GM19467 (cell line): Measurements from ENCODE around the gene CSF2RB.

ENCODE experiments used
- ATAC-seq: cut with Tn5 transposase; IDR thresholded peaks from one replicate; pipeline ENCODE4 v1.9.1; 2021; ENCODE audit warnings: mild to moderate bottlenecking, moderate library complexity; ENCODE audit not compliant: unreplicated experiment

Gene CSF2RB

DNA sequence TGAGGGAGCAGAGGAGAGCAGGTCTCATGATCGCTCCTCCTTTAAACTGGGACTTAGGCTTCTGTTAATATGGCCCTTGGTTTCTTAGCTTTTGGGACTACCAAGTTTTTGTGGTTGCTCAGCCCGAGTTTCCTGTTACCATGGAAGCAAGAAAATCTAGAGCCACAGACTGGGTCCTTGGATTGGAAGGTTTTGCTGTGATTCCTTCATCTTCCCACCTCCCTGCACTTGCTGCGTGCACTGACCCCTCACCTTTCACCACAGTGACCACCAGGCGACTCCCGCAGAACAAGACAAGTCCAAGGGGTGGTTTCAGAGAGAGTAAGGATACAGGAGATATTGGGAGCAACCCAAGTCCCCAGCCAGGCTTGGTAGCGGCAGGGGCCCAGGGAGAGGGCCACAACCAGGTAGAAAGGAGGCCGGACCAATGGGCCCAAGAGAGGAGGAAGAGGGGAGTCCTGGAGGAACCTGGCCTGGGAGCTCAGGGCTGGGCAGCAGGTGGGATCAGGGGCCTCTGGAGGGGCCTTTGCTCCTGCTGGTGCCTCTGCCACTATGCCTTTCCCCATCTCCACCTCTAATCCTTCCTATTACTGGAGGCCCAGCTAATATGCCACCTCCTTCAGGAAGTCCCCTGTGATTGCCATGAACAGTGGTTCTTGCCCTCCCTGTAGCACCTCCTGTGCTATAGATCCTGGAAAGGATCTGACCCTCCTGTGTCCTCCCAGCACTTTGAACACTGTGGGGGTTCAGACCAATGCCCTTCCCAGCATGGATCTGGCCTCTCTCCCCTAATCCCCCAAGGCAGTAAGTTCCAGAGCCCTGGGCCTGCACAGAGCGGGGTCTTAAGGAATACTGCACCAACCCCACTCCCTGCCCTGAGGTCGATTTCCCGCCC is 21.2 kb downstream of the CSF2RB start:
- no peak for ATAC-seq

DNA sequence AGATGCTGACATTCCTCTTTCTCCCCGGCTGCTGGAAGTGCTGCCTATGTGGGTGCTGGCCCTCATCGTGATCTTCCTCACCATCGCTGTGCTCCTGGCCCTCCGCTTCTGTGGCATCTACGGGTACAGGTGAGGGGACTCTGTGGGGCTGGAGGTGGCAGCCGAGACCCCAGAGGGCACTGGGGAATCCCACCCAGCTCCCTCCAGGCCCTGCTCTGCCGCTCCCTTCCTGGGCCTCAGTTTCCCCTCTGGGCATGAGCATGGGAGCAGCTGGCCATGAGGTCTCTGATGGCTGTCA is 21.8 kb downstream of the CSF2RB start:
- ATAC-seq, result no peak

DNA sequence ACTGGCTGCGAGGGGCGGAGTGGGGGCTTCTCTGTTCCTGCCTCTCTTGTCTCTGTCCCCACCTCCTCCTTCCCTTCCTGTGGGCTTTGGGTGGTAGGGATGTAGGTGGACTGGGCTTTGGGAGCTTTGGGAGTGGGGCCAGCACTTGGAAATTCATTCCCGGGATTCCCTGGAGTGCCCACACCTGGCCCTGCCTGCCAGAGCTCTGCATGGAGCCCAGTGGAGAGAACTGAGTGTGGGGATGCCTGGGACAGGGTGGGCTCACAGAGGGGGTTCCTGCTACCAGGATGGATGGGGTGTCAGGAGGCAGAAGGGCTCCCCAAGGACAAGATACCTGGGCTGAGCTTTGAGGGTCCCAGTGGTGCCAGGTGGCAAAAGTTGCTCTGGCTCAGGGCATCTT is 22.3 kb downstream of the CSF2RB start:
- no peak for ATAC-seq

DNA sequence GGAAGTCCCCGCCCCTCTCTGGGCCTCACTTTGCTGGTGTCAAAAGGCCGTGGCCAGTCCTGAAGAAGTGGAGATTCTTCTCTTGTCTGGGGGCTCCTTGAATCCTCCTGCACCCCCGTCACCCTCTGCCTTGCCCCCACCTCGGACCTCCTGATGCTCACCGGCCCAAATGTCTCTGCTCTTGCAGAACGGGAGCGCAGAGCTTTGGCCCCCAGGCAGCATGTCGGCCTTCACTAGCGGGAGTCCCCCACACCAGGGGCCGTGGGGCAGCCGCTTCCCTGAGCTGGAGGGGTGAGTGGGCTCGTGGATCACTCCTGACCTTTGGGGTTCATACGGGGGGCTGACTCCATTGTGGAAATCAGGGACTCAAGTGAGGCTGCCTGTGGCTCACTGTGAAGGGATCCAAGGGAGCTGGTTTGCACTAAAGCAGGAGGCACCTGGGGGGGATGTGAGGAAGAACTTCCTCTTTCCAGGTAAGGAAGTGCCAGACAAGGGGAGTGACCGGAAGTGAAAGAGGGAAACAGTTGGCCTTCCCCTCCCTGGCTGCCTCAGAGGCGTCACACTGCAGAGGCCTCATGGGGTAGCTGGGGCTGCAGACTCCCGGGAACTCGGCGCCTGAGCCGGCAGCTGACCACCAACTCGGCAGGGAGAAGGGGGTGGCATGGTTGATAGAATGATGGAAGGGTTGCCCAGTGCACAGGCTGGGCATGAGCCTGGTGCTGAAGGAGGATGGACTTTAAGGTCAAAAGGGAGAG is 23.1 kb downstream of the CSF2RB start:
- ATAC-seq, result no peak

DNA sequence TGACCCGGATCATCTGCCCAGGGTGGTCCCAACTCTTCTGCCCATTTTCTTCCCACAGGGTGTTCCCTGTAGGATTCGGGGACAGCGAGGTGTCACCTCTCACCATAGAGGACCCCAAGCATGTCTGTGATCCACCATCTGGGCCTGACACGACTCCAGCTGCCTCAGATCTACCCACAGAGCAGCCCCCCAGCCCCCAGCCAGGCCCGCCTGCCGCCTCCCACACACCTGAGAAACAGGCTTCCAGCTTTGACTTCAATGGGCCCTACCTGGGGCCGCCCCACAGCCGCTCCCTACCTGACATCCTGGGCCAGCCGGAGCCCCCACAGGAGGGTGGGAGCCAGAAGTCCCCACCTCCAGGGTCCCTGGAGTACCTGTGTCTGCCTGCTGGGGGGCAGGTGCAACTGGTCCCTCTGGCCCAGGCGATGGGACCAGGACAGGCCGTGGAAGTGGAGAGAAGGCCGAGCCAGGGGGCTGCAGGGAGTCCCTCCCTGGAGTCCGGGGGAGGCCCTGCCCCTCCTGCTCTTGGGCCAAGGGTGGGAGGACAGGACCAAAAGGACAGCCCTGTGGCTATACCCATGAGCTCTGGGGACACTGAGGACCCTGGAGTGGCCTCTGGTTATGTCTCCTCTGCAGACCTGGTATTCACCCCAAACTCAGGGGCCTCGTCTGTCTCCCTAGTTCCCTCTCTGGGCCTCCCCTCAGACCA is 24.0 kb downstream of the CSF2RB start:
- no peak for ATAC-seq

DNA sequence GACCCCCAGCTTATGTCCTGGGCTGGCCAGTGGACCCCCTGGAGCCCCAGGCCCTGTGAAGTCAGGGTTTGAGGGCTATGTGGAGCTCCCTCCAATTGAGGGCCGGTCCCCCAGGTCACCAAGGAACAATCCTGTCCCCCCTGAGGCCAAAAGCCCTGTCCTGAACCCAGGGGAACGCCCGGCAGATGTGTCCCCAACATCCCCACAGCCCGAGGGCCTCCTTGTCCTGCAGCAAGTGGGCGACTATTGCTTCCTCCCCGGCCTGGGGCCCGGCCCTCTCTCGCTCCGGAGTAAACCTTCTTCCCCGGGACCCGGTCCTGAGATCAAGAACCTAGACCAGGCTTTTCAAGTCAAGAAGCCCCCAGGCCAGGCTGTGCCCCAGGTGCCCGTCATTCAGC is 24.6 kb downstream of the CSF2RB start:
- no peak for ATAC-seq

DNA sequence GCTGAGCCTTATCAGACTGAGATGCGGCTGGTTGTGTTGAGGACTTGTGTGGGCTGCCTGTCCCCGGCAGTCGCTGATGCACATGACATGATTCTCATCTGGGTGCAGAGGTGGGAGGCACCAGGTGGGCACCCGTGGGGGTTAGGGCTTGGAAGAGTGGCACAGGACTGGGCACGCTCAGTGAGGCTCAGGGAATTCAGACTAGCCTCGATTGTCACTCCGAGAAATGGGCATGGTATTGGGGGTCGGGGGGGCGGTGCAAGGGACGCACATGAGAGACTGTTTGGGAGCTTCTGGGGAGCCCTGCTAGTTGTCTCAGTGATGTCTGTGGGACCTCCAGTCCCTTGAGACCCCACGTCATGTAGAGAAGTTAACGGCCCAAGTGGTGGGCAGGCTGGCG is 25.5 kb downstream of the CSF2RB start:
- no peak for ATAC-seq

DNA sequence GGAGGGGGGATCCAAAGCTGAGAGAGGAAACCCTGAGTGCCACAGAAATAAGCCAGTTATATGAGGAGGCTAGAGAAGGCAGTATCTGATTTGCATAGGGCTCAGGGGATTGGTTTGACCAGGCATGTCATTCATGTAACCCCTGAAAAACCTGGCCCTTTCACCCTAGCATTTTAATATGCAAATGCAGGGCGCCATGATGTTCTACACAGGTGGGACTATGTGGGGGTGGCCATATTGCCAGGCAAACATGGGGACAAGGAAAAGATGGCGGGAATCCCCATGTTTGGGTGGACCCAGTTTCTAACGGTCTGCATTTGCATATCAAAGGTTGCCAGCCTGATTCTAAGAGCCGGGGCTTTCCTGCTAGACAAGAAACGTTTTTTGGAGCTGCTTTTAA is 27.2 kb downstream of the CSF2RB start:
- no peak for ATAC-seq

DNA sequence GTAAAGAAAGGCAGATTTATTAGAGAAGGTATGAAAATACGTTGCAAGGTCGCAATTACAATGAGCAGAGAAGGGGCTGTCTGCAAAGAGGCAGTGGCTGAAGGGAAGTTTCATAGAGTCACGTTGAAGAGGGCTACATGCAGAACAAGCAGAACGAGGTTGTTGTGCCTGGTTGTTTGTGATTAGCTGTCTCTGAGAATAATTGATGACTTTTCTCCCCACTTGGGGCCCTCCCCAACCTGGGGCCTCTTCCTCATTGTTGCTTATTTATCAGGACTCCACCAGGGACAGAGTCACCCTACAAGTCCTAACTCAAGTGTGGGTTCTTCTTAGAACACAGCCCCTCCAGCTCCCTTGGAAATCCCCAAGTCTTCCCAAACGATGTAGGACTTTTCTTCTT is 29.1 kb downstream of the CSF2RB start:
- no peak for ATAC-seq

DNA sequence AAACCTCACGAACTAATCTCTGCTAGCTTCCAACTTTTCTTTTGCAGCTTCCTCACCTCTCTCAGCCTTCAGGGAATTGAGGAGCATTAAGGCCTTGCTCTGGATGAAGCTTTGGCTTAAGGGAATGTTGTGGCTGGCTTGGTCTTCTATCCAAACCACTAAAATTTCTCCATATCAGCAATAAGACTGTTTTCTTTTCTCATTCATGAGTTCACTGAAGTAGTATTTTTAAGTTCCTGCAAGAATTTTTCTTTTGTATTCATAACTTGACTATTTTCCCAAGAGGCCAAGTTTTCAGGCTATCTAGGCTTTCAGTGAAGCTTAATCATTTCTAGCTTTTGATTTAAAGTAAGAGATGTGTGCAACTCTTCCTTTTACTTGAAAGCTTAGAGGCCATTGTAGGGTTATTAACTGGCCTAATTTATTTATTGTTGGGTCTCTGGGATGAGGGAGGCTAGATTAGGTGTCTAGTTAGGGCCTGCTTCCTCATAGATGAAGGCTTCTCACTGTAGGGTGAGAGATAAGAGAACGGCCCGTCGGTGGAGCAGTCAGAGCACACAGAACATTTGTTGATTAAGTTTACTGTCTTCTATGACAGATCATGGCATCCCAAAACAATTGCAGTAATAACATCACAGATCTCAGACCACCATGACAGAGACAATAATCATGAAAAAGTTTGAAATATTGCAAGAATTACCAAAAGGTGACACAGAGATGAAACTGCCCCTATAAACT is 33.2 kb downstream of the CSF2RB start:
- ATAC-seq, result no peak

DNA sequence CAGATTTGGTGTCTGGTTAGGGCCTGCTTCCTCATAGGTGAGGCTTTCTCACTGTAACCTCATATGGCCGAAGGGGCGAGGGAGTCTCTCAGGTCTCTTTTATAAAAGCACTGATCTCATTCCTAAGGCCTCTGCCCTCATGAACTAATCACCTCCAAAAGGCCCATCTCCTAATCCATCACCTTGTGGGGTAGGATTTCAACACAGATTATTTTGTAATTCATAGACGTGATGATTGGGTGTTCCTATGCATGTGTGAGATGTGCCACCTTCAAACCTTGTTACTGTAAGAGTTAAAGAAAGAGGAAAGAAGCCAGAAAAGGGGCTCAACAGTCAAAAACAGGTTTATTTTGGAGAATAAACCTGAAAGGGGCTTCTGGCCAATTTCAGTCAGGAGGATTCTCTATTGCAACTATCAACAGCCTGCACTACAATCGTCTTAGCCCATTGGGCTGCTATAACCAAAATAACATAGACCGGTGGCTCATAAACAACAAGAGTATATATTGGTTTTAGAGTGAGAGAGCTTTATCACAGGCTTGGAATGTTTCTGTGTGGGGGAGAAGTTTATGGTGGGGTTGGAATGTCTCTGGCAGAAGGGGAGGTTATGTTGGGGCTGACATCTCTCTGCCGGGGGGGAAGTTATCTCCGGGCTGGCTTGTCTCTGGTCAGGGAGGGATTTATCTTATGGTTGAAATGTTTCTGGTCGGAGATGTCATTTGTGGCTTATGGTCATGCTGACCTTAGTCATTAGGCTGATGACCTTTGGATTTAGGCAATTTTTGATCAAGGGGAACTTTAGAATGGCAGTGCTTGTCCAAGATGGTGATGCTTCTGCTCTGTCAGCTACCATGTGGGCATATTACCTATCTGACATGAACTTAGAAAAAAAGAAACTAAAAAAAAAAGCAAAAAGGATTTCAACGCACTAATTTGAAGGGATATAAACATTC is 35.1 kb downstream of the CSF2RB start:
- no peak for ATAC-seq

DNA sequence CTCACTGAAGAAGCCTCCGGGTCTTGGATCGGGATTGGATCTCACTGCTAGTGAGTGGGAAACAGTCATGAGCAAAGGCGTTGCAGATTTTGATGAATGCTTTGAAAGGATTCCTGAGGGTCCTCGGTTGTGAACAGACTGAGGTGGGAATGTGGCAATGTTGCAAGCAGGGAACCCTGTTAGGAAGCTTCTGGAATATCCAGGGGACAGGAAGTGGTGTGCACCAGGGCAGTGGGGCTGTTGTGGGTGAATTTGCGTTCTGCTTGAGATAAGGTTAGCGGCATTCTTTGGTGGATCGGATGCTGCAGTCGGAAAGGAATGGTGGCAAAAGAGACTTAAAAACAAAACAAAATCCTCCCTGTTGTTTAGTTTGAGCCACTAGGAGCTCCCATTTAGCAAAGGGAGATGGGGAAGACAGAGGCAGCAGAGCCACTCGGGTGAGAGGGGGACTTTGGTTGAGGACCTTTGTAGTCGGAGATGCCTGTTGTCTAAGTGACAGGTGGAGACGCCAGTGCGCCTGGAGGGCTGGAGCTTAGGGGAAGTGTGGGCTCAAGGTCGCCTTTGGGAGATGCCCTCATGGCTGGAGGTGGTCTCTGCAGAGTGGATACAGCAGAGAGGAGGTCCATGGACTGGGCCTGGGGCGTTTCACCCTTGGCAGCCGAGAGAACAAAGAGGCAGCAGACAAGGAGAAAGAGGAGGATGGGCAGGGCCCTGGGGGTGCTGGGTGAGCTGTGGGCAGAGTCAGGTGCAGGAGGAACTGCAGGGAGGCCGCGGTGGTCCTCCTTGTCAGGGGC is 37.6 kb downstream of the CSF2RB start:
- no peak for ATAC-seq

DNA sequence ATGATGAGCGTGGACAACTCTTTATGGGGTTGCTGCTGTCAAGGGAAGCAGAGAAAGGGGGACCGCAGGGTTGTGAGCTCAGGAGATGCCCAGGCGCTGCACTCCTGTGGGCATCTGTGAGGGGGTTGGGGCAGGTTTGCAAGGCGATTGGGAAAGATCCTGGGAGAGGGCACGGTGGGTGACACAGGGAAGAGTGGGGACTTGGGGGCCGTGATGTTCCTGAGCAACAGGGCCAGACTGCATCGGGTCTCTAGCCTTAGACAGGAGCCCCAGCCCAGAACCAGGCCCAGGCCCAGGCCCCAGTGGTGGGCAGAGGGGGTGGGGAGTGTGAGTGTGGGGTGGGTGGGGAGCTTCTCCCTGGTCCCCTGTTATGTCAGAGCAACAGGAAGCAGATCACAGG is 38.3 kb downstream of the CSF2RB start:
- no peak for ATAC-seq

DNA sequence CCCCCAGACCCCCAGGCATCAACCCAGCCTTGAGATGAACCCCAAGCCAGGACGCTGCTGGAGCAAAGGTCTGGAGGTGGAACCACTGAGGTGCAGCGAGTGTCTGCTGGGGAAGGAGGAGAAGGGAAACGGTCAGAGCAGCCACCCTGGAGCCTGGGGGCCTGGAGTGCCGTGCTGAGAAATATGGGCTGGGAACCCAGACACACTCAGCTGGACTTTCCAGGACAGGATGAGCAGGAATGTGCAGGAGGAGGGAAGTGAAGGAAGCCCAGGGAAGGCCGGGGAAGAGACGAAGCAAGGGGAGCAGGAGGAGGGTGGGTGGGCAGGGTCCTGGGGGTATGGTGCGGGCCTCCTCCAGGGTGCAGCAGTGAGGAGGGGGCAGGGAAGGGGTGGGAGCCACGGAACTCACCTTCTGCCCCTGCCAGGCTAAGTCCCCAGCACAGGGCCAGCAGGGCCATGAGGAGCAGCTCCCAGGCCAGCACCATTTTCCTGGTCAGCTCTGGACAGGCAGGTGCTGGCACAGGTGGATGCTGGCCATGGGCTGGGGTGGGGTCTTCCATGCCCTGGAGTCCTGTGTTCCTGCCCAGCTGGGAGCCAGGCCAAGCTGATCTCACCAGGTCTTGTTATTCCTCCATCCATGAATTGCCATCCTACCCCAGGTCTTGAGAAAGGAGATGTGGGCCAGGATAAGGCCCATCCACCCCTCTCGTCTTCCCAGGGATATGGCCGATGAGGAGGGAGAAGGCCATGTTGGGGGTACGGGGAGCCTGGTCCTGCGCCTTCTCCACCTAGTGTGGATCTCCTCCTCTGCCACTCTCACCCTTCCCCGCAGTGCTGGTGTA is 40.0 kb downstream of the CSF2RB start:
- ATAC-seq, result no peak

DNA sequence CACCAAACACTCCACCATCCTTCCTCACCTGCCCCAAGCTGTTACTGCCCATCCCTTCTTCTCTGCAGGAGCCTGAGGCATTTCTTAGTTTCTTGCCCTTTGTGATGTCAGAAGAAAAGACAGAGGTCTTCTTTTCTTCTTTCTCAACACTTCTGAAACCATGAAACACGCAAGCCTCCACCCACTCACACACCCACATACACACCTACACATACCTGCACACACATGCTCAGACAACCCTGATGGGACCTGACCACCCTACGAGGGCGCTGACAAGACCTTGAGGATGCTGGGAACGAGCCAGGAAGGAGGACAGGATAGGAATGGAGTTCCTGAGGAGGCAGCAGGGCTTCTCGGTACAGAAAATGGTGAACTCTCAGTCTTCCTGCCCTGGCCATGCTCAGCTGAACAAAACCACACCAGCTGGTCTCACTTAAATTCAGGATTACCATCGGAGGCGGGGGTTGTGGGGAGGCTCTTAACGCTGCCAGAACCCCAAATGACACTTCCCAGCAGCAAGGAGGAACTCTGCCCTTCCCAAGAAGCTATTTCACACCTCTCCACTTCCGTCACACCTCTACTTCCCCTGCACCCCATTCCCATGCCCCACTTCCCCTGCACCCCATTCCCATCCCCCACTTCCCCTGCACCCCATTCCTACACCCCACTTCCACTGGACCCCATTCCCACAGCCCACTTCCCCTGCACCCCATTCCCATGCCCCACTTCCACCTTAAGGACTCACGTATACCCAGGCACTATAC is 41.0 kb downstream of the CSF2RB start:
- no peak for ATAC-seq

DNA sequence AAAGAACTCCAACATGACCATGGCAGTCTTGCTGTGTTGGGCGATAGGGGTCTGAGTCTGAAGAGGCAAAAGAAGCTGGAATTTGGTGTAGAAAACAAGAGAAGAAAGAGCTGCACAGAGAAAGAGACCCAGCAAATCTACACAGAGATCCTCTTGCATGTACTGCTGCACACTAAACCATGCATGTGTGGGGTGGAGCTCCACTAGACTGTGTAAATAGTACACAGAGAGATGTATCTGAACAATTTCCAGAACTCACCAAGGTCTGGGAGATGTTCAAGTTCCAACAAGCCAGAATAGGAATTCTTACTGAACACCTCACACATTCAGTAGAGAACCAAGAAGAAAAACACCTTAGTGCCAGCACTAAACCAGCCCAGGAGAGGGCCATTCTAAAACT is 42.3 kb downstream of the CSF2RB start:
- no peak for ATAC-seq

DNA sequence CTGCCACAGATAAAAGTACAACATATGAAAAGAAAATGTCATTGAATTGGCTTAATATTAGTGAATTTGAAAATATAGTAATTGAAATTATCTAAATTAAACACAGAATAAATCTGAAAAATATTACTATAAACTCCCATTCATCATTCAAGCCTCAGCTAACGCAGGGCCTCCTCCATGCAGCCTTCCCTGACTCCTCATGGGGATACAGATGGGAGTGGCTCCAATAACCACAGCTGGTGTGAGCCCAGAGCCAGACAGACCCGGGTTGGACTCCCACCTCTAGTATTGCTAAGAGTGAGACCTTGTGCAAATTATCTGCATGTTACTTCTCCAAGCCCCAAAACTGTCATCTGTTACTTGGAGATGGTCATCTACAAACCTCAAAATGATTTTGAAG is 44.9 kb downstream of the CSF2RB start:
- no peak for ATAC-seq

DNA sequence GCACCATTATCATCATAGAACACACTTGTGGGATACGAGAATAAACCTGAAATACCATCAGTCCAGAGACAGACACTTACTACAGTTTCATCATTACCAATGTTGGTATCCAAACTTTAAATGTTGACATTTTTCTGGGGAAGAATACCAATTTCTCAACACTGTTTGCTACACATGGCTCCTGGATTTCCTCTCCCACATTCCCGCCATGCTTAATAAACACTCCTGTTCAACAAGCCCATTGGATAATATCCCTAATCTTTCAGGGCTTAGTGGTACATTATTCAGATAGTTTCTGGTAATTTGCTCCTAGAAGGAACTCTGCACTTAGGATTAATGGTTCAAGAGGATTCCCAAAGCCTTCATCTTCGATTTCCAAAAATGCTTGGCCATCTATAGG is 48.2 kb downstream of the CSF2RB start:
- ATAC-seq, result no peak
